ENCODE measurements around the gene BMP7.

DNA sequence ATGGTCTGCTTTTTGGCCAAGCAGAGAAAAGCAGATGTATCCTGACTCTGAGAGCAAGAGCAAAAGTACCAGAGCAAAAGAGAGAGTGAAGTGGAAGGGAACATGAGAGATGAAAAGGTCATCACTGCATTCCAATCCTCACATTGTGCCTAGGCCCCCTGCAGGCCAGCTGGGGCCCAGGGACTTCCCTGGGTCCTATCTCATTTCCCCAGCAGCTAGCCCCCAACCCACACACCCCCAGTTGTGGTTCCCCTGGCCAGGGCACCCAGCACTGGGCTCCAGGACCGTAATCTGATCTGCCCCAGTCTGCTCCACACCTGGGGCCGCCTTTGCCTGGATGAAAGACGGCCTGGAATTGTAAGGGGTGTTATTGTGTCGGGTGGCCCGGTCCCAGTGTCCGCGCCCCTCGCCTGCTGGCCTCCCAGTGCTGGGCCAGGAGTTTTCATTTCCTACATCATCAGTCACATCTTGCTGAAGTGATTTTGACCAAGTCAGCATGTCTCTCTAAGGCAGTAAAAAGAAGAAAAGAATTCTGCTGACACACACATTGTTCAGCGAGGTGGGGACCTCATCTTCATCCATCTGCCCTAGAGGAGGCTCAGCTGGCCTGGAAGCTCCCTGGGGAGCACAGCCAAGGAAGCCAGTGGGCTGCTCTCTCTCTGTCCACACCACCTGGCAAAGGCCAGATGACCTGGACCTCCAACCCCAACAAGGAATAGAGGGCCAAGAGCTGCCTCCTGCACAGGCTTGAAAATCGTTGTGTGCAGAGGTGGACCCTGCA, 4.0 kb upstream of the BMP7 start:
- TF ChIP-seq, protein P1, sequence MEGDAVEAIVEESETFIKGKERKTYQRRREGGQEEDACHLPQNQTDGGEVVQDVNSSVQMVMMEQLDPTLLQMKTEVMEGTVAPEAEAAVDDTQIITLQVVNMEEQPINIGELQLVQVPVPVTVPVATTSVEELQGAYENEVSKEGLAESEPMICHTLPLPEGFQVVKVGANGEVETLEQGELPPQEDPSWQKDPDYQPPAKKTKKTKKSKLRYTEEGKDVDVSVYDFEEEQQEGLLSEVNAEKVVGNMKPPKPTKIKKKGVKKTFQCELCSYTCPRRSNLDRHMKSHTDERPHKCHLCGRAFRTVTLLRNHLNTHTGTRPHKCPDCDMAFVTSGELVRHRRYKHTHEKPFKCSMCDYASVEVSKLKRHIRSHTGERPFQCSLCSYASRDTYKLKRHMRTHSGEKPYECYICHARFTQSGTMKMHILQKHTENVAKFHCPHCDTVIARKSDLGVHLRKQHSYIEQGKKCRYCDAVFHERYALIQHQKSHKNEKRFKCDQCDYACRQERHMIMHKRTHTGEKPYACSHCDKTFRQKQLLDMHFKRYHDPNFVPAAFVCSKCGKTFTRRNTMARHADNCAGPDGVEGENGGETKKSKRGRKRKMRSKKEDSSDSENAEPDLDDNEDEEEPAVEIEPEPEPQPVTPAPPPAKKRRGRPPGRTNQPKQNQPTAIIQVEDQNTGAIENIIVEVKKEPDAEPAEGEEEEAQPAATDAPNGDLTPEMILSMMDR (IDR thresholded peaks at IDR 0.05), result no peak
- TF ChIP-seq POLR2A (IDR thresholded peaks at IDR 0.05) (no peak), EP300 (IDR thresholded peaks at IDR 0.05) (no peak)
